Glutamatergic neuron (in vitro differentiated cells): ENCODE measurements around the gene DEPDC5. TPM values are rescaled to one million over a fixed set of nuclear protein-coding genes. Genes with fewer than 3 reads are reported as not detected.

Source experiments
- DNase-seq: peaks from one replicate; pipeline ENCODE4 v3.0.0; 2022
- H3K27ac Mint-ChIP-seq: one replicate; pipeline ENCODE4 v1.8.0; 2020; ENCODE audit warnings: mild to moderate bottlenecking, mixed read lengths, inconsistent platforms; ENCODE audit not compliant: unreplicated experiment
- H3K27me3 Mint-ChIP-seq: one replicate; pipeline ENCODE4 v1.8.0; 2020; ENCODE audit warnings: mild to moderate bottlenecking, moderate library complexity, mixed read lengths, inconsistent platforms; ENCODE audit not compliant: unreplicated experiment
- H3K36me3 Mint-ChIP-seq: one replicate; pipeline ENCODE4 v1.8.0; 2020; ENCODE audit warnings: mild to moderate bottlenecking, mixed read lengths, inconsistent platforms; ENCODE audit not compliant: unreplicated experiment
- H3K4me1 Mint-ChIP-seq: one replicate; pipeline ENCODE4 v1.8.0; 2020; ENCODE audit warnings: mild to moderate bottlenecking, low read depth, mixed read lengths, inconsistent platforms; ENCODE audit not compliant: unreplicated experiment
- H3K4me3 Mint-ChIP-seq: one replicate; pipeline ENCODE4 v1.8.0; 2020; ENCODE audit warnings: mild to moderate bottlenecking, mixed read lengths, inconsistent platforms; ENCODE audit not compliant: unreplicated experiment
- H3K9me3 Mint-ChIP-seq: one replicate; pipeline ENCODE4 v1.8.0; 2020; ENCODE audit warnings: mild to moderate bottlenecking, moderate library complexity, mixed read lengths, inconsistent platforms; ENCODE audit not compliant: unreplicated experiment
- CTCF ChIP-seq: fragments of 200-600 bp; sonication (generic); IDR thresholded peaks from one replicate; pipeline ENCODE4 v1.5.0; 2021; ENCODE audit not compliant: partially characterized antibody, unreplicated experiment
- total RNA-seq: library from RNA; stranded (reverse); fragmentation: NEBNext Ultra II Directional; extraction: Animal tissue kit (Norgen Biotek cat#: 25700); gene quantifications from one replicate; pipeline ENCODE4 v1.2.1, GENCODE V29; 2021; ENCODE audit not compliant: unreplicated experiment

The DEPDC5 gene
- total RNA-seq, 1 donor from 2014 or later, result 32.0 TPM

GRCh38 chr22:31945971-31946680 is 192.3 kb downstream of the DEPDC5 start:
- H3K9me3 Mint-ChIP-seq, result peaks cover 2% of the 10 kb centered on the region
- no peak for DNase-seq
- H3K4me3 Mint-ChIP-seq, result no peak overlapping the region
- H3K4me1 Mint-ChIP-seq, result peaks cover 11% of the 10 kb centered on the region
- H3K36me3 Mint-ChIP-seq, result no peaks in the 10 kb centered on the region
- H3K27ac Mint-ChIP-seq, result no peak overlapping the region
- TF ChIP-seq CTCF, result no peak
- peaks cover 2% of the 10 kb centered on the region for H3K27me3 Mint-ChIP-seq

GRCh38 chr22:31947296-31947695 is 193.5 kb downstream of the DEPDC5 start:
- no peak overlapping the region for H3K27ac Mint-ChIP-seq
- no peak for DNase-seq
- peak; percentile 8 for TF ChIP-seq CTCF
- H3K9me3 Mint-ChIP-seq, result peaks cover 6% of the 10 kb centered on the region
- H3K4me3 Mint-ChIP-seq, result peak overlapping the region; percentile 70
- H3K36me3 Mint-ChIP-seq, result no peaks in the 10 kb centered on the region
- peaks cover 2% of the 10 kb centered on the region for H3K27me3 Mint-ChIP-seq
- H3K4me1 Mint-ChIP-seq, result peaks cover 23% of the 10 kb centered on the region

GRCh38 chr22:31948002-31948401 is 194.2 kb downstream of the DEPDC5 start:
- H3K27ac Mint-ChIP-seq, result peak overlapping the region; percentile 59

GRCh38 chr22:31950226-31950625 is 196.4 kb downstream of the DEPDC5 start:
- H3K9me3 Mint-ChIP-seq, result peaks cover 4% of the 10 kb centered on the region
- DNase-seq, result no peak
- H3K27ac Mint-ChIP-seq, result no peak overlapping the region
- peaks cover 2% of the 10 kb centered on the region for H3K27me3 Mint-ChIP-seq
- H3K4me1 Mint-ChIP-seq, result peaks cover 45% of the 10 kb centered on the region
- no peaks in the 10 kb centered on the region for H3K36me3 Mint-ChIP-seq
- no peak for TF ChIP-seq CTCF
- H3K4me3 Mint-ChIP-seq, result no peak overlapping the region

More at GRCh38 chr22:31948002-31948401, 194.2 kb downstream of the DEPDC5 start:
- no peak overlapping the region for H3K4me3 Mint-ChIP-seq
- peaks cover 27% of the 10 kb centered on the region for H3K4me1 Mint-ChIP-seq
- H3K36me3 Mint-ChIP-seq, result no peaks in the 10 kb centered on the region
- peaks cover 2% of the 10 kb centered on the region for H3K27me3 Mint-ChIP-seq
- no peak for TF ChIP-seq CTCF
- peaks cover 6% of the 10 kb centered on the region for H3K9me3 Mint-ChIP-seq
- DNase-seq, result no peak
